Measurements from ENCODE around the gene LASP1NB.

LASP1NB gene

DNA sequence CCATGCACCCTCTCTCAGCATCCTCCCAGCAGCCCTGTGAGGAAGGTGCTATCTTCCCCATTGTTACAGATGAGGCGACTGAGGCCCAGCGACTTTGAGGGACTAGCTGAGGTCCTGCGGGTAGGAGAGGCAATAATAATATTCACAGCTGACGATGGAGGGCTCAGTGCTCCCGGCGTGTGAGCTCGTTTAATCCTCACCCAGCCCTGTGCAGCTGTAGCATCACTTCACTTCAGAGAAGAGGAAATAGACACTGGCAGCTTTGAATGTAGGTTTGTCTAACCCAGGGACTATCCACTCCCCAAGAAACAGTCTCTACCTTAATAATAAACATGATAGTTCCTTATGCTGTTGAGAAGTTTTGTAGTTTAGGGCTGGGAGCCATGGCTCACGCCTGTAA, 34.0 kb upstream of the LASP1NB start:
- Mint-ChIP-seq H3K27ac (peak overlapping the region; percentile 85), H3K36me3 (ENCODE audit: low read depth) (peaks cover 89% of the 10 kb centered on the region), H3K4me3 (peak overlapping the region; percentile 5), H3K4me1 (ENCODE audit: low read depth) (peaks cover 87% of the 10 kb centered on the region), H3K27me3 (no peaks in the 10 kb centered on the region), H3K9me3 (no peaks in the 10 kb centered on the region)
- DNase-seq = no peak

DNA sequence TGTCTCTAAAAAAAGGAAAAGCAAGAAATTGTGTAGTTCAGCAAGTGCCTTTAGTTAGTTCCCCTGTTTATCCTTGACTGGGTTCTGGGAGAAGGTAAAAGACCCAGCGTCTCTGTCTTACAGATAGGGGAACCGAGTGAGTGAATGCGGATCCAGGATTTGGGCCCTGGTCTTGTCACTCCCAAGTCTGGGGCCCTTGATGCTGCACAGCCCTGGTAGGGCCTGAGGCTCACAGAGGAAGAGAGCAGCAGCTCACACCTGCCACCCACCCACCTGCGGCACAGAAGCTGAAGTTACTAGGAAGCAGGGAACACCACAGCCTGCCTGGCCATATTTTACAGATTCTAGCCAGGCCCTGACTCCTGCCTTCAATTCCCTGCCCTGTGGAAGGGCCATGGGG, 33.3 kb upstream of the LASP1NB start:
- no peaks in the 10 kb centered on the region for H3K27me3 Mint-ChIP-seq
- no peaks in the 10 kb centered on the region for H3K9me3 Mint-ChIP-seq
- peaks cover 90% of the 10 kb centered on the region for H3K36me3 Mint-ChIP-seq (ENCODE audit: low read depth)
- H3K27ac Mint-ChIP-seq = peak overlapping the region; percentile 85
- DNase-seq = no peak
- H3K4me3 Mint-ChIP-seq = no peak overlapping the region
- peaks cover 88% of the 10 kb centered on the region for H3K4me1 Mint-ChIP-seq (ENCODE audit: low read depth)

DNA sequence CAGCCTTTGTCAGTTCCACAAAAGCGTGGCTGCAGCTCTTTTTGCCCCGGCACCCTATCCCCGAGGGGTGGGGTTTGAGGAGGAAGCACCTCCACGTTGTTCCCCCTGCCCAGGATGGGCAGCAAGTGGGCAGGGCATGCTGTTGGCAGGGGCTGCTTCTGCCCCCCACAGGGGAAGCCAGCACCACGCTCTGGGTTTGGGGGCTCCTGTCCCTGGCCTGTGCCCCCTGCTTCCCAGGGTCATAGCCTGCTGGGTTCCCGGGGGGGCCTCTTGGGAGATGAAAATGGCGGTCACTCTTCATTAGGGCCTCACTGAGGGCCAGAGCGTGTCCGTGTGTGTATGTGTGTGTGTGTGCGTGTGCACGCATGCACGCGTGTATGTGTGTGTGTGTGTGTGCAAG, 32.8 kb upstream of the LASP1NB start:
- Mint-ChIP-seq H3K4me1 (ENCODE audit: low read depth) (peaks cover 88% of the 10 kb centered on the region), H3K9me3 (no peaks in the 10 kb centered on the region), H3K27me3 (no peaks in the 10 kb centered on the region), H3K4me3 (no peak overlapping the region), H3K27ac (peak overlapping the region; percentile 50), H3K36me3 (ENCODE audit: low read depth) (peaks cover 90% of the 10 kb centered on the region)
- DNase-seq = no peak

DNA sequence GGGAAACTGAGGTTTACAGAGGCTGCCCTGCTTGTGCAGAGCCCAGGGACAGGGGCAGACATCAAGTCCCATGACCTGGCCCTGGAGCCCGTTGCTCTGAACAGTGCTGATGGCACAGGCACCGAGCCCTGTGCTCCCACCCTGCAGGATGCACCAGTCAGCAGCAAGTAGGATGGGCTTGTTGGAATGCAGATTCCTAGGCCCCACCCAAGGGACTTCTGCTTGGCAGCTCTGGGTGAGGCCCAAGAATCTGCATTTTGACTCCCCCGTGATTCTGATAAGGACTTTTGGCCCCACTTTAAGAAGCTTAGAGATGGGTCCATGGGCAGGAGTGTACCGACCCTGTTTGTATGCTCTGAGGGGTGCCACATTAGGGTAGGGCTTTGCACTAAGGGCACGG, 32.3 kb upstream of the LASP1NB start:
- Mint-ChIP-seq H3K27ac (peak overlapping the region; percentile 50), H3K4me3 (no peak overlapping the region), H3K9me3 (no peaks in the 10 kb centered on the region), H3K27me3 (no peaks in the 10 kb centered on the region), H3K36me3 (ENCODE audit: low read depth) (peaks cover 90% of the 10 kb centered on the region), H3K4me1 (ENCODE audit: low read depth) (peaks cover 88% of the 10 kb centered on the region)
- no peak for DNase-seq

DNA sequence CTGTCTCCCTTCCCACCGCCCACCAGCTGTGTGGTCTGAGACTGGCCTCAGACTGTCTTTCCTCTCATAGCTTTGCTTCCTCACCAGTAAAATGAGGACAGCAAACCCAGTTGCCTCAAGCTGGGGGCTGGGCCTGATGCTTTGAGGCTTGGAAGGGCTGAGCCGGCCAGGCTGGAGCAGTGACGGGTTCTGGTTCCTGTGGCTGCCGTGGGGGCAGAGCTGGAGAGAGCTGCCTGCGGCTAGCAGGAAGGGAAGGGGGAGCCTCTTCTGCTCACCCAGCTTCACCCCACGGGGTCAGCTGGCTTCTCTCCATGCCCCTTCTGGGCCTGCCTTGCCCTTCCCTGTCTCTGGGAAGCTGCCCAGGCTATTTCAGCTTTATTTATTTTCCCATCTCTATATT, 31.8 kb upstream of the LASP1NB start:
- H3K4me1 Mint-ChIP-seq (ENCODE audit: low read depth) = peaks cover 89% of the 10 kb centered on the region
- peaks cover 90% of the 10 kb centered on the region for H3K36me3 Mint-ChIP-seq (ENCODE audit: low read depth)
- no peaks in the 10 kb centered on the region for H3K27me3 Mint-ChIP-seq
- H3K9me3 Mint-ChIP-seq = no peaks in the 10 kb centered on the region
- DNase-seq = peak; percentile 62
- H3K4me3 Mint-ChIP-seq = no peak overlapping the region
- H3K27ac Mint-ChIP-seq = peak overlapping the region; percentile 50

DNA sequence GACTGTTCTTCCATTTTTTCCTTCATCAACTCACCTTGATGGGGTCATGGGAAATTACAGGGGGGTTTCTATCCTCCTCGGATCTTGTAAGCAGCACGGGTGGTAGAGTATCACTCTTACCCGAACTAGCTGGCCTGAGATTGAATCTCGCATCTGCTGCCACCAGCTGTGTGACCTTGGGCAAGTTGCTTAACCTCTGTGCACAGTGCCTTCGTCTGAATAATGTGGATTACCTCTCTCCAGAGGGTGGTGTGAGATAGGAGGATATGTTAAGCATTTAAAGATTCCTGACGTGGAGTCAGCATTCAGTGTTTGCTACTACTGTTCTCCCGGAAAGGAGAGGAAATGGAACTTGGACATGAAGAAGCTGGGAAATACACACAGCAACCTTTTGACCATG, 31.1 kb upstream of the LASP1NB start:
- Mint-ChIP-seq H3K36me3 (ENCODE audit: low read depth) (peaks cover 89% of the 10 kb centered on the region), H3K27ac (peak overlapping the region; percentile 50), H3K4me1 (ENCODE audit: low read depth) (peaks cover 89% of the 10 kb centered on the region), H3K9me3 (no peaks in the 10 kb centered on the region), H3K4me3 (no peak overlapping the region), H3K27me3 (no peaks in the 10 kb centered on the region)
- DNase-seq = no peak

DNA sequence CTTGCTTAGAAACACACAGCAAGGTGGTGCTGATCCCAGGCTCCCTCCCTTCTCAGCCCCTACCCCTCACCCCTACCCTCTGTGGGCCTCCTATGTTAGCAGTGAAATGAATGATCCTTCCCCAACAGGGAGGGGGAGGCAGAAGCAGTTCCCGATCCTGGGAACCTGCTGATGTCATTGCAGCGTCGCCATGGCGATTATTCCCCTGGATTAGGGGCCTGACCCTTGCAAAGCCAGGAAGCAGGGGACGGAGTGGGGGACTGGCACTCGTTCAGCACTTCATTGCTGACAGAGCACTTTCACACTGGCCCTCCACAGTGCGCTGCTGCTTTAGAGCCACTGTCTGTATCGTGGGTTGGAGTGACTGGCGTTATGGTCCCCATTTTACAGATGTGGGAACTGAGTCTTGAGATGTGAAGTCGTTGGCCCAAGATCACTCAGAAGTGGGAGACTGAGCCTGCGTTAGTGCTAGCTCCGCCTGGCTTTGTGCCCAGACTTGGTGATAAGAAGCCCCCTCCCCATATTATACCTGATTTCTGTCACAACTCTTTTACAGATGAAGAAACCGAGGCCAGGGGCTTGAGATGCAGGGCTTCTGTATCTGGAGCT, 29.0 kb upstream of the LASP1NB start:
- Mint-ChIP-seq H3K4me3 (no peak overlapping the region), H3K27ac (peak overlapping the region; percentile 91), H3K27me3 (no peaks in the 10 kb centered on the region), H3K9me3 (no peaks in the 10 kb centered on the region), H3K36me3 (ENCODE audit: low read depth) (peaks cover 88% of the 10 kb centered on the region), H3K4me1 (ENCODE audit: low read depth) (peaks cover 84% of the 10 kb centered on the region)
- no peak for DNase-seq

DNA sequence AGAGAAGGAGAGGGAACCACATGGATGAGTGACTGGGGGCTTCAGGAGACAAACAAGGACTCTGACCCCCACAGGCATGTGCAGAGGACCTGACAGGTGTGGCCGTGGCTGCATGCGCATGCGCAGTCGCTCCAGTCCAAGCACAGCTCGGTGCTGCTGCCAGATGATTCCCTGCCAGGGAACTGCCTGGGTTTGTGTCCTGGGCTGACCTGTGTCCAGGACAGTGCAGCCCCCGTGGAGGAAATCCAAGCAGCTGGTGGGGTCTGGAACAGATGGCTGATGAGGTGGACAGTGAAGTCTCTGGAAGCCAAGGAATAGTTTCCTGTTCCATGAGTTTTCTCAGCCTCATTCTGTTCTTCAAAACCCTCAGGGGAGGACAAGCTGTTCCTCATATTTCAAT, 28.2 kb upstream of the LASP1NB start:
- H3K36me3 Mint-ChIP-seq (ENCODE audit: low read depth) = peaks cover 85% of the 10 kb centered on the region
- H3K9me3 Mint-ChIP-seq = no peaks in the 10 kb centered on the region
- no peak for DNase-seq
- H3K27ac Mint-ChIP-seq = peak overlapping the region; percentile 91
- no peak overlapping the region for H3K4me3 Mint-ChIP-seq
- no peaks in the 10 kb centered on the region for H3K27me3 Mint-ChIP-seq
- H3K4me1 Mint-ChIP-seq (ENCODE audit: low read depth) = peaks cover 80% of the 10 kb centered on the region

DNA sequence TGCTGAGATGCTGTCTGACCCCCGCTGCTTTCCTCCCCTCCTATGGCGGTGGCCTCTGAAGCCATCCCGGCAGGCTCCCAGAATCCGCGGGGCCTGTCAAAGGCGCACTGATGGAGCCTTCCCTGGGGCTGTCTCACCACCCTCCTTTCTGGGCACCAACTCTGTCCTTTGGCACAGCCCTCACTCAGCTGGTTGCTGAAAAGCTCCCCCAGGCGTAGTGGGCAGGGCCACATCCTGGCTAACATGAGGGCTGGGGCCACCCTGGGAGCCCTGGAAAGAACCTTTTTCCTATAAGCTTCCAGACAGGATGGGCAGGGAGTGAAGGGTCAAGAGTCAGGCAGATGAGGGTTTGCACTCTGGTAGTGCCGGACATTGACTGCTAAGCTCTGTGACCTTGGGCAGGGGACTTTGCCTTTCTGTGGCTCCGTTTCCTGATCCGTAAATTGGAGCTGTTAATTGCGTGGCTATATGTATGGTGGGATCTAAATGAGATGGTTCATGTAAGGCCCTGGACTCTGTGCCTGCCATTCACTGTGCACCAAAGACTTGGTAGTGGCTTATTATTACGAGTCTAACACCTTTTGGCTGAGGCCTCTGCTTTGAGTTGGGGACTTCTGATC, 27.6 kb upstream of the LASP1NB start:
- Mint-ChIP-seq H3K4me3 (peak overlapping the region; percentile 64), H3K36me3 (ENCODE audit: low read depth) (peaks cover 83% of the 10 kb centered on the region), H3K9me3 (no peaks in the 10 kb centered on the region), H3K27me3 (no peaks in the 10 kb centered on the region), H3K4me1 (ENCODE audit: low read depth) (peaks cover 74% of the 10 kb centered on the region), H3K27ac (peak overlapping the region; percentile 91)
- no peak for DNase-seq

DNA sequence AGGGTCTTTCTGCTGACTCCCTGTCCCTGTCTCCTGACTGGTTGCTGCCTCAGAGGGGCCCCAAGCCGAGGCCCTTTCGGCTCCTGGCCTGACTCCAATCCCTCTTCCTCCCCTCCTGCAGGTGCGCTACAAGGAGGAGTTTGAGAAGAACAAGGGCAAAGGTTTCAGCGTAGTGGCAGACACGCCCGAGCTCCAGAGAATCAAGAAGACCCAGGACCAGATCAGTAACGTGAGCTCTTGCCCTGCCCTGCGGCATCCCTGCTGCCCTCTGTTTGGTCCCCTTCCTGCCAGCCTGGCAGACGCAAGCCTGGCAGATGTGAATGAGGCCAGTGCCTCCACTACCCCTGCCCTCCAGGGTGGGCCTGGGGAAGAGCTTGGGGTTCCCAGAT, 27.1 kb upstream of the LASP1NB start:
- no peak for DNase-seq
- Mint-ChIP-seq H3K4me1 (ENCODE audit: low read depth) (peaks cover 74% of the 10 kb centered on the region), H3K27me3 (no peaks in the 10 kb centered on the region), H3K9me3 (no peaks in the 10 kb centered on the region), H3K27ac (peak overlapping the region; percentile 91), H3K4me3 (peak overlapping the region; percentile 64), H3K36me3 (ENCODE audit: low read depth) (peaks cover 83% of the 10 kb centered on the region)

DNA sequence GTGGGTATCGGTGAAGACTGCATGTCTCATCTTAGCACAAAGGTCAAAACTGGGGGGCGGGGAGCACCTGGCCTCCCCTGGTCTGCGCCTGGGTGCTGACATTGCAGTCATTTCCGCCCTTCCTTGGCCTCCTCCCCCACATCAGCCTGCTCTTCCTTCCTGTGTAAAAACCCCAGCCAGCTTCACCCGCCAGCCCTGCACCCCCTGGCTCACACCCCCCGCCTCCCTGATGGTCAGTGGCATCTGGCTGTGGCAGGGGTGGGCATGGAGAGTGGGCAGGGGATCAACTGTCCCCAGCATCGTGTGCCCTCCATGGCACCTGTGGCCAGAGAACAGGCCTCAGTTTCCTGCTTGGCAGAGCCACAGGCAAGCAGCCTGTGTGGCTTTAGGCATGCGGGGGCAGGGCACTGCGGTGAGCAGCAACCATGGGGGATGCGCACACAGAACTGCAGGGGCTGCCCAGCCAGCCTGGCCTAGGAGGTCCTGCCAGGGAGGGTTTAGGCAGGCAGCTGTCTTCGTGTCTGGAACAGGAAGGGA, 26.5 kb upstream of the LASP1NB start:
- H3K27ac Mint-ChIP-seq = peak overlapping the region; percentile 91
- DNase-seq = peak; percentile 89
- no peaks in the 10 kb centered on the region for H3K9me3 Mint-ChIP-seq
- peak overlapping the region; percentile 64 for H3K4me3 Mint-ChIP-seq
- H3K27me3 Mint-ChIP-seq = no peaks in the 10 kb centered on the region
- peaks cover 85% of the 10 kb centered on the region for H3K36me3 Mint-ChIP-seq (ENCODE audit: low read depth)
- peaks cover 74% of the 10 kb centered on the region for H3K4me1 Mint-ChIP-seq (ENCODE audit: low read depth)

DNA sequence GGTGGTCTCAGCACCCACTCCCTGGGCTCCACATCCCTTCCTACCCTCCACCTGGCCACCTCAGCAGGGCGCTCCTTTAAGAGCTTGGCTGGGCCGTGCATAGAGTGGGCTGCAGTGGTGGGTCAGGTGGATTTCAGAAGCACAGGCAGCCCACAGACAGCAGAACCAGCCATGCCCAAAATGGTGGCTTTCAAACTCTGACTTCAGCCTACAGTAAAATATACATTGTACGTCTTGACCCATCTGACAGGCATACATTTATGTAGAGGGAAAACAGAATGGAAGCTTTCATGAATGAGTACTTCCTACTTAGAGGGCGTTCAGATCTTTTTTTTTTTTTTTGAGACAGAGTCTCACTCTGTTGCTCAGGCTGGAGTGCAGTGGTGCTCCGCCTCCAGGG, 26.0 kb upstream of the LASP1NB start:
- no peak for DNase-seq
- H3K36me3 Mint-ChIP-seq (ENCODE audit: low read depth) = peaks cover 85% of the 10 kb centered on the region
- H3K4me3 Mint-ChIP-seq = peak overlapping the region; percentile 64
- no peaks in the 10 kb centered on the region for H3K9me3 Mint-ChIP-seq
- peaks cover 70% of the 10 kb centered on the region for H3K4me1 Mint-ChIP-seq (ENCODE audit: low read depth)
- H3K27ac Mint-ChIP-seq = peak overlapping the region; percentile 91
- no peaks in the 10 kb centered on the region for H3K27me3 Mint-ChIP-seq

DNA sequence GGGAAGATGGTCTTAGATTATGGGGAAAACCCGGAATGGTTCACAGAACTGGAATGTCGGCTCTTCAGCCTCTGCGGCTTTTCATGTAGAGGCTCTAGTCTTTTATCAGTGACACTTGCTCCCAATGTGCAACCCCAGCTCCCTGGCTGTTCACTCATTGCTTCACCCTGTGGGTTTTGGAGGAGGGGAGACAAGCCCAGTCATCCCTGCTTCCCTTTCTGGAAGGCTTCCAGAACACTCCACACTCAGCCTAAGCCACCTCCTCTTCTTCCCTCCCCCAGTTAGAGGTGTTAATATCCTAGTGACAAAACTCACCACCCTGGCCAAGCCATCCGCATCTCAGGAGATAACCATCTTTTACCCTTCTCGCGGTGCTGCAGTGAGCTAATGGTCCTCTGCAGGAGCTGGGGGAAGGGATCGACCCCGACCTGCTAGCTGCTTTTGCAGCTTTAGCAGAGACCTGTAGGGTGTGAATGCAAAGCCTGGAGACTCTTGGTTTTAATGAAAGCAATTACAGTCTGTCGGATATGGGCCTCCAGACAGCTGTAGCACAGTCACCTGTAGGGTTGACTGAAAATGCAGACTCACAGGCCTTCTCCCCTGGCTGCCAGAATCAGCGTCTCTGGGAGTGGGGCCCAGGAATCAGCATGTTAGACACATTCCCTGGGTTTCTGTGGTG, 24.3 kb upstream of the LASP1NB start:
- no peak for DNase-seq

DNA sequence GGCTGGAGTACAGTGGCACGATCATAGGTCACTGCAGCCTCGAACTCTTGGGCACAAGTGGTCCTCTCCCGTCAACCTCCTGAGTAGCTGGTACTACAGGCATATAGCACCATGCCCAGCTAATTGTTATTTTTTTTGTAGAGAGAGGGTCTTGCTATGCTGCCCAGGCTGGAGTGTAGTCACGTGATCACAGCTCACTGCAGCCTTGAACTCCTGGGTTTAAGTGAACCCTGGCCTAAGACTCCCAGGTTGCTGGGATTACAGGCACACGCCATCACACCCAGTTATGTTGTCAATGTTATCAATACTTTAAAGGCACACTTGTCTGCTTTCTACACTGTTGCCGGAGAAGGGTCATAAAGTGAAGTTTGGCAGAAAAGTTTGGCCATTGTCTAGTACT, 22.0 kb upstream of the LASP1NB start:
- Mint-ChIP-seq H3K27me3 (no peaks in the 10 kb centered on the region), H3K27ac (peak overlapping the region; percentile 10), H3K4me3 (no peak overlapping the region), H3K9me3 (no peaks in the 10 kb centered on the region), H3K4me1 (ENCODE audit: low read depth) (peaks cover 70% of the 10 kb centered on the region), H3K36me3 (ENCODE audit: low read depth) (peaks cover 76% of the 10 kb centered on the region)
- DNase-seq = no peak

More for the DNA sequence above, 24.3 kb upstream of the LASP1NB start:
- peaks cover 73% of the 10 kb centered on the region for H3K4me1 Mint-ChIP-seq (ENCODE audit: low read depth)
- no peaks in the 10 kb centered on the region for H3K9me3 Mint-ChIP-seq
- no peak overlapping the region for H3K4me3 Mint-ChIP-seq
- no peaks in the 10 kb centered on the region for H3K27me3 Mint-ChIP-seq
- peaks cover 88% of the 10 kb centered on the region for H3K36me3 Mint-ChIP-seq (ENCODE audit: low read depth)
- H3K27ac Mint-ChIP-seq = peak overlapping the region; percentile 73

DNA sequence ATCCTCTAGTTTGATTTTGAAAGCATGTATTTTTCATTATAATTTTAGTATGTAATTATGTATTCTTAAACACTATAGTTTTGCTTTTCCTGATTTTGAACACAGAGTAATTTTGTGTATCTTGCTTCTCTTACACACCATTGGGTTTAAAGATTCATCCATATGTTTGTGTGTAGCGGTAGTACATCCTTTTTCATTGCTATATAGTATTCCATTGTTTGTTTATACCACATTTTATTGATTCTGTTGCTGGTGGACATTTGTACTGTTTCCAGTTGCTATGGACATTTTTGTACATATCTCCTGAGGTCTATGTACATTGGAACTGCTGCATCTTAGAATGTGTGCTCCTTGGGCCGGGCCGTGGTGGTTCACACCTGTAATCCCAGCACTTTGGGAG, 20.5 kb upstream of the LASP1NB start:
- peak overlapping the region; percentile 37 for H3K27ac Mint-ChIP-seq
- no peak overlapping the region for H3K4me3 Mint-ChIP-seq
- no peaks in the 10 kb centered on the region for H3K9me3 Mint-ChIP-seq
- peaks cover 73% of the 10 kb centered on the region for H3K36me3 Mint-ChIP-seq (ENCODE audit: low read depth)
- H3K4me1 Mint-ChIP-seq (ENCODE audit: low read depth) = peaks cover 66% of the 10 kb centered on the region
- no peaks in the 10 kb centered on the region for H3K27me3 Mint-ChIP-seq
- no peak for DNase-seq
